Ishikawa (cell line): ENCODE data around the gene IL4R.

ENCODE experiments used
- CEBPB ChIP-seq: IDR thresholded peaks from 2 replicates; pipeline ENCODE4 v1.6.1; 2012
- CREB1 ChIP-seq: IDR thresholded peaks from 2 replicates; pipeline ENCODE4 v1.6.1; 2012; ENCODE audit warnings: low read depth
- EGR1 ChIP-seq: IDR thresholded peaks from 2 replicates; pipeline ENCODE4 v1.6.1; 2012
- EP300 ChIP-seq: IDR thresholded peaks from 2 replicates; pipeline ENCODE4 v1.6.1; 2012; ENCODE audit warnings: borderline replicate concordance
- FOXM1 ChIP-seq: IDR thresholded peaks from 2 replicates; pipeline ENCODE4 v1.6.1; 2012; ENCODE audit warnings: low read depth, borderline replicate concordance
- NFIC ChIP-seq: IDR thresholded peaks from 2 replicates; pipeline ENCODE4 v1.6.1; 2012
- RAD21 ChIP-seq: IDR thresholded peaks from 2 replicates; pipeline ENCODE4 v1.6.1; 2012; ENCODE audit warnings: low read depth
- TAF1 ChIP-seq: IDR thresholded peaks from 2 replicates; pipeline ENCODE4 v1.6.1; 2012; ENCODE audit warnings: low read depth, mild to moderate bottlenecking
- TCF12 ChIP-seq: IDR thresholded peaks from 2 replicates; pipeline ENCODE4 v1.6.1; 2012; ENCODE audit warnings: low read depth
- TEAD4 ChIP-seq: IDR thresholded peaks from 2 replicates; pipeline ENCODE4 v1.6.1; 2012
- YY1 ChIP-seq: IDR thresholded peaks from 2 replicates; pipeline ENCODE4 v1.6.1; 2012; ENCODE audit warnings: low read depth
- ZBTB7A ChIP-seq: IDR thresholded peaks from 2 replicates; pipeline ENCODE4 v1.6.1; 2012; ENCODE audit warnings: low read depth
- TF ChIP-seq, protein P1 (sequence below): IDR thresholded peaks from 2 replicates; pipeline ENCODE4 v1.6.1; 2012
- TF ChIP-seq, protein P2 (sequence below): IDR thresholded peaks from 2 replicates; pipeline ENCODE4 v1.6.1; 2012
- TF ChIP-seq, protein P3 (sequence below): IDR thresholded peaks from 2 replicates; pipeline ENCODE4 v1.6.1; 2012; ENCODE audit warnings: low read depth, mild to moderate bottlenecking

Gene IL4R

DNA sequence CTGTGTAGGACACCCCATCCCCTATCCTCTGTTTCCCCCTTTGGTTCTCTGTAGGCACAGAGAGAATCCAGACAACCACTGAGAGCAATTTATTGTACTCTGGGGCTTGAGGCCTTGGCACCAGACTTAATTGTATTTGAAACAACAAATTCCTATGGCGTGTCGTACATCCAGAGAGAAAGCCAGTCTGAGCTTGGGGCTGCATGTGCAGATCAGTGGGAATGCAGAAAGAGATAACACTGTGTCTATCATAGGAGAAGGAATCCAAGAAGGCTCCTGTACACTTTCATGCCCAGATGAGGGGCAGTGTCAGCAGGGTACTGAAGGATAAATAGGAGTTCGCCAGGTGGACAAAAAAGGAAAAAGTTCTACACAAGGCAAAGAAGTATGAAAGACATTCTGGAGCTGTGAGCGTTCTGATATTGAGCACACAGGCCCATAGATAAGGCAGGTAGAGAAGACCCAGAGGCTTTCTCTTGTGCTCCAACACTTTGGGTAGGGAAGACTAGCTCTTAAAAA is 22.0 kb upstream of the IL4R start:
- TF ChIP-seq EP300, result no peak
- no peak for TF ChIP-seq CEBPB
- TF ChIP-seq RAD21, result no peak

DNA sequence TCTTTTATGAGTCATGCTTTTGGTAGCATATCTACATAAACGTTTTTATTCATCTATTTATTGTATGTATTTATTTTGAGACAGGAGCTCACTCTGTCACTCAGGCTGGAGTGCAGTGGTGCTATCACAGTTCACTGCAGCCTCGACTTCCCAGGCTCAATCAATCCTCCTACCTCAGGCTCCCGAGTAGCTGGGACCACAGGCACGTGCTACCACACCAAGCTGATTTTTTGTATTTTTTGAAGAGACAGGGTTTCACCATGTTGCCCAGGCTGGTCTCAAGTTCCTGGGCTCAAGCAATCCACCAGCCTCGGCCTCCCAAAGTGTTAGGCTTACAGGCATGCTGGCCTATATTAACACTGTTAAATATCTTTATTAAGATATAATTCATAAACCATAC is 20.4 kb upstream of the IL4R start:
- TF ChIP-seq TCF12 (no peak), EGR1 (no peak), NFIC (no peak), CREB1 (no peak), EP300 (no peak), CEBPB (no peak), RAD21 (no peak), YY1 (no peak), ZBTB7A (no peak), TEAD4 (no peak), TAF1 (no peak), FOXM1 (no peak)
- TF ChIP-seq, protein P1, sequence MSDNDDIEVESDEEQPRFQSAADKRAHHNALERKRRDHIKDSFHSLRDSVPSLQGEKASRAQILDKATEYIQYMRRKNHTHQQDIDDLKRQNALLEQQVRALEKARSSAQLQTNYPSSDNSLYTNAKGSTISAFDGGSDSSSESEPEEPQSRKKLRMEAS, result no peak
- TF ChIP-seq, protein P2, sequence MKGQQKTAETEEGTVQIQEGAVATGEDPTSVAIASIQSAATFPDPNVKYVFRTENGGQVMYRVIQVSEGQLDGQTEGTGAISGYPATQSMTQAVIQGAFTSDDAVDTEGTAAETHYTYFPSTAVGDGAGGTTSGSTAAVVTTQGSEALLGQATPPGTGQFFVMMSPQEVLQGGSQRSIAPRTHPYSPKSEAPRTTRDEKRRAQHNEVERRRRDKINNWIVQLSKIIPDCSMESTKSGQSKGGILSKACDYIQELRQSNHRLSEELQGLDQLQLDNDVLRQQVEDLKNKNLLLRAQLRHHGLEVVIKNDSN, result no peak
- TF ChIP-seq, protein P3, sequence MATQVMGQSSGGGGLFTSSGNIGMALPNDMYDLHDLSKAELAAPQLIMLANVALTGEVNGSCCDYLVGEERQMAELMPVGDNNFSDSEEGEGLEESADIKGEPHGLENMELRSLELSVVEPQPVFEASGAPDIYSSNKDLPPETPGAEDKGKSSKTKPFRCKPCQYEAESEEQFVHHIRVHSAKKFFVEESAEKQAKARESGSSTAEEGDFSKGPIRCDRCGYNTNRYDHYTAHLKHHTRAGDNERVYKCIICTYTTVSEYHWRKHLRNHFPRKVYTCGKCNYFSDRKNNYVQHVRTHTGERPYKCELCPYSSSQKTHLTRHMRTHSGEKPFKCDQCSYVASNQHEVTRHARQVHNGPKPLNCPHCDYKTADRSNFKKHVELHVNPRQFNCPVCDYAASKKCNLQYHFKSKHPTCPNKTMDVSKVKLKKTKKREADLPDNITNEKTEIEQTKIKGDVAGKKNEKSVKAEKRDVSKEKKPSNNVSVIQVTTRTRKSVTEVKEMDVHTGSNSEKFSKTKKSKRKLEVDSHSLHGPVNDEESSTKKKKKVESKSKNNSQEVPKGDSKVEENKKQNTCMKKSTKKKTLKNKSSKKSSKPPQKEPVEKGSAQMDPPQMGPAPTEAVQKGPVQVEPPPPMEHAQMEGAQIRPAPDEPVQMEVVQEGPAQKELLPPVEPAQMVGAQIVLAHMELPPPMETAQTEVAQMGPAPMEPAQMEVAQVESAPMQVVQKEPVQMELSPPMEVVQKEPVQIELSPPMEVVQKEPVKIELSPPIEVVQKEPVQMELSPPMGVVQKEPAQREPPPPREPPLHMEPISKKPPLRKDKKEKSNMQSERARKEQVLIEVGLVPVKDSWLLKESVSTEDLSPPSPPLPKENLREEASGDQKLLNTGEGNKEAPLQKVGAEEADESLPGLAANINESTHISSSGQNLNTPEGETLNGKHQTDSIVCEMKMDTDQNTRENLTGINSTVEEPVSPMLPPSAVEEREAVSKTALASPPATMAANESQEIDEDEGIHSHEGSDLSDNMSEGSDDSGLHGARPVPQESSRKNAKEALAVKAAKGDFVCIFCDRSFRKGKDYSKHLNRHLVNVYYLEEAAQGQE, result no peak

DNA sequence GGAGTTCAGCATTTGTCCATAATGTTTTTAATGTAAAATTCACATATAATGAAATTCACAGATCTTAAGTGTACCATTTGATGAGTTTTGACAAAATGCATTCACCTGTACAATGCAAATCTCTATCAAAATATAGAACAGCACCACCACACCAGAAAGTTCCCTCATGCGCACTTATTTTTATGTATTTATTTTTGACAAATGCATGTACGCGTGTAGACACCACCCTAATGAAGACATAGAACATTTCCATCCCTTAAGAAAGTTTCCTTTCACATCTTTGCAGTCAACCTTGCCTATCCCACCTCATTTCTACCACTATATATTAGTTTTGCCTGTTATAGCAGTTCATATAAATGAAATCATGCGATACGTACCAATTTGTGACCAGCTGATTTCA is 15.6 kb upstream of the IL4R start:
- TF ChIP-seq, protein P2, result no peak
- TF ChIP-seq ZBTB7A (no peak), CEBPB (no peak), TCF12 (no peak), CREB1 (no peak), EP300 (no peak), NFIC (no peak), TEAD4 (no peak), EGR1 (no peak), RAD21 (no peak), FOXM1 (no peak), TAF1 (no peak), YY1 (no peak)
- TF ChIP-seq, protein P3, result no peak
- TF ChIP-seq, protein P1, result no peak

DNA sequence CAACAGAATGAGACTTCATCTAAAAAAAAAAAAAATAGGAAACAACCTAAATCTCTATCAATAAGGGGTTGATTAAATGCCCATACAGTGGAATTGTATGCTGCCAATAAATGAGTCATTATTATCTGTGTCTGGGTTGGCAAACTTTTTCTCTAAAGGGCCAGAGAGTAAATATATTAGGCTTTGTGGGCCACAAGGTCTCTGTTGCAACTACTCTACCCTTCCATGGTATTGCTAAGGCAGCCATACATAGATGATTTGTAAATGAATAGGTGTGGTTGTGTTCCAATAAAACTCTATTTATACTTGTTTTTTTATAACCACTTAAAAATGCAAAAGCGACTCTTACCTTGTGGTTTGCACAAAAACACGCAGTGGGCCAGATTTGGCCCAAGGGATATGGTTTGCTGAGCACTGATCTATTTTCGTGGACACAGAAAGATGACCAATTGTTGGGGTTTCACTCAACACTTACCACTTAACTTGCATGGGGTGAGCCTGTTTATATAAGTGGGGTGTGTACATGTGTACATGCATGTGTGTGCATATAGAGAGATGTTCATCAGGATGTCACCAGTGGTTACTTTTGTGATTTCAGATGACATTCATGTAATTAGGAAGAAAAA is 12.4 kb upstream of the IL4R start:
- TF ChIP-seq, protein P1, result no peak
- no peak for TF ChIP-seq FOXM1
- TF ChIP-seq TEAD4, result no peak
- no peak for TF ChIP-seq CREB1
- TF ChIP-seq CEBPB, result no peak
- TF ChIP-seq NFIC, result no peak
- TF ChIP-seq, protein P2, result no peak
- TF ChIP-seq ZBTB7A, result no peak

DNA sequence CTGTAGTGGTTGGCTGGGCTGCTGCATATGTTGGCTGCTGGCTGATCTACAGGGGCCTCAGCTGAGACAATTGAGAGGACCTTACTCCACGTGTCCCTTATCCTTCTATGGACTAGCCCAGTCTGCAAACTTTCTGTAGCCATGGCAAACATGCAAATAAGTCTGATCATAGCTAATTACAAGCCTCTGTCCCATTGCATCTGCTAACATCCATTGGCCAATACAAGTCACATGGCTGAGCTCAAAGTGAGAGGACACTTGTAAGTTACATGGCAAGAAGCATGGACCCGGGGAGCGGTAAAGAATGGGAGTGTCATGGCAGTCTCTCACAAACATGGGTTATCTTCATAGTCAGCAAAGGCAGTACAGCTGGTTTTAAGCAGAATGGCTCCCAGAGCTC is 11.6 kb upstream of the IL4R start:
- TF ChIP-seq, protein P2, result 0 out of 2 replicates have a peak, but pooled peaks have one; percentile 7
- TF ChIP-seq CEBPB, result no peak
